HEK293T (cell line): Measurements from ENCODE around the gene RCHY1.

Source experiments
- FOXK2 ChIP-seq: fragments of 450-650 bp; IDR thresholded peaks from 2 replicates; pipeline ENCODE4 v1.6.1; 2016; ENCODE audit warnings: mild to moderate bottlenecking
- NFRKB ChIP-seq: fragments of 450-650 bp; IDR thresholded peaks from 2 replicates; pipeline ENCODE4 v1.6.1; 2016; ENCODE audit warnings: mild to moderate bottlenecking, moderate library complexity

- TF ChIP-seq NFRKB = no peak
- TF ChIP-seq FOXK2 = no peak
Observed at GRCh38 chr4:75525086-75525485, 10.9 kb upstream of the RCHY1 start.
